ENCODE data around the gene CRTC1.

CRTC1 gene

DNA sequence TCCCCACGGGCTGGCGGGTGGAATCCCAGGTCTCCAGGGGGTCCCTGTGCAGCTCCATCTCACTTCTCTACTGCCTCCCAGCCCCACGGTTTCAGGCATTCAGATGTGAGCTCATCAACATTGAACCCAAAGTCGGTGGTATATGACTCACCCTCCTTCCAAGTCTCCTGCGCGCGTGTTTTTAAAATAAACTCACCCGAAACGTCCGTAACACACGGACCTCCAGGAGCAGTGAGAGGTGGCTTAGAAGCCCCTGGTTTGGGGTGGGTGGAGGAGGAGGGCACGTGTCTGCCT, 14.0 kb upstream of the CRTC1 start:
- DNase-seq (ENCODE audit: extremely low spot score): no peak
- TF ChIP-seq L3MBTL2 (conservative IDR thresholded peaks at IDR 0.05): no peak
- POLR2A ChIA-PET: no interaction called here
- CTCF ChIA-PET: no interaction called here

- POLR2A ChIA-PET: no interaction called here
- no peak for TF ChIP-seq FOXK2 (IDR thresholded peaks at IDR 0.05)
- TF ChIP-seq SUZ12 (IDR thresholded peaks at IDR 0.05): no peak
- TF ChIP-seq CTBP1 (IDR thresholded peaks at IDR 0.05; ENCODE audit: borderline replicate concordance): no peak
- no peak for TF ChIP-seq L3MBTL2 (conservative IDR thresholded peaks at IDR 0.05)
- TF ChIP-seq ZNF384 (IDR thresholded peaks at IDR 0.05): no peak
- TF ChIP-seq BHLHE40 (IDR thresholded peaks at IDR 0.05; ENCODE audit: borderline replicate concordance): no peak
- no peak for TF ChIP-seq PKNOX1 (IDR thresholded peaks at IDR 0.05)
- no peak for TF ChIP-seq ARNT (IDR thresholded peaks at IDR 0.05)
- TF ChIP-seq TARDBP (IDR thresholded peaks at IDR 0.05): no peak
- no peak for TF ChIP-seq SP1 (IDR thresholded peaks at IDR 0.05)
- no peak for TF ChIP-seq FOXM1 (IDR thresholded peaks at IDR 0.05; ENCODE audit: borderline replicate concordance)
- CTCF ChIA-PET: no interaction called here
- no peak for DNase-seq (ENCODE audit: extremely low spot score)
Measured at GRCh38 chr19:18669883-18670282, 13.6 kb upstream of the CRTC1 start.

GRCh38 chr19:18670312-18670711, 13.2 kb upstream of the CRTC1 start:
- no peak for TF ChIP-seq SP1 (IDR thresholded peaks at IDR 0.05)
- TF ChIP-seq FOXM1 (IDR thresholded peaks at IDR 0.05; ENCODE audit: borderline replicate concordance): no peak
- TF ChIP-seq FOXK2 (IDR thresholded peaks at IDR 0.05): no peak
- TF ChIP-seq ARNT (IDR thresholded peaks at IDR 0.05): no peak
- no peak for TF ChIP-seq BHLHE40 (IDR thresholded peaks at IDR 0.05; ENCODE audit: borderline replicate concordance)
- TF ChIP-seq L3MBTL2 (conservative IDR thresholded peaks at IDR 0.05): no peak
- TF ChIP-seq SUZ12 (IDR thresholded peaks at IDR 0.05): no peak
- no peak for TF ChIP-seq TARDBP (IDR thresholded peaks at IDR 0.05)
- no peak for TF ChIP-seq NFRKB (IDR thresholded peaks at IDR 0.05)
- TF ChIP-seq FOXA1 (IDR thresholded peaks at IDR 0.05): no peak
- TF ChIP-seq HDGF (IDR thresholded peaks at IDR 0.05; ENCODE audit: borderline replicate concordance): no peak
- TF ChIP-seq PKNOX1 (IDR thresholded peaks at IDR 0.05): no peak
- TF ChIP-seq CTBP1 (IDR thresholded peaks at IDR 0.05; ENCODE audit: borderline replicate concordance): no peak
- ChIA-PET CTCF (no interaction called here), POLR2A (no interaction called here)
- DNase-seq (ENCODE audit: extremely low spot score): no peak

DNA sequence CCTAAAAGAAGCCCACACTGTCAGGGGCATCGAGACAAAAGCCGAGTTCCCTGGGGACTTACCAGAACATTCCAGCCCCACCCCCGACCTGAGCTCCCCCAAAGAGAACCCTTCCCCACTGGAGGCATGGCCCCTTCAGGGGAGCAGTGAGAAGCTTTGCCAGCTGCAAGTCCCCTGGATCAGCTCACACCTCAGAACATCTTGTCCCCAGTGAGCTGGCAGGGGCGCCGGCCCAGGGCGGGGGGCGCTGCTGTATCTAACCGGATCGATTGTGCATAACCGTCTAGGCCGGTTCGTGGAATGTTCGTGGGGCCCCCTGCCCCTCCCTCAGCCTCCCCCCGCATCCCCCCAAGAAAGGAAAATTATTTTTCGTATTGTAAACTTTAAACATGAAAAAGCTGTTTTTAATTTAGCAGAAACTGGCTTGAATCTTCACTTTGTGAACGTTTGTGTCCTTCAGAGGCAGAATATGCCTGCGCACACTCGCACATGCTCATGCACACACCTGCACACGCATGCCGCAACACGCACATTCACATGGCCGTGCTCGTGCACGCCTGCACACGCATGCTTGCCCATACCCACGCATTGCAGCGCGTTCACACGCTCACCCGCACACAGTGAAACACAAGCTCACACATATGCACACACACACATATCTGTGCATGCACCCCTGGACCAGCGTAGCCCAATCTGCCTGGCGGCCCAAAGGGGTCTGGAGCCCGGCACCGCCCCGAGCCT, 12.0 kb upstream of the CRTC1 start:
- no peak for DNase-seq (ENCODE audit: extremely low spot score)
- POLR2A ChIA-PET: no interaction called here
- CTCF ChIA-PET: interaction anchor here (1.0 kb wide), 1 partner anchor 221 kb away, joined by 4 read pairs; no protein-coding TSS in a partner anchor
- no peak for TF ChIP-seq TARDBP (IDR thresholded peaks at IDR 0.05)
- TF ChIP-seq L3MBTL2 (conservative IDR thresholded peaks at IDR 0.05): no peak
- TF ChIP-seq FOXK2 (IDR thresholded peaks at IDR 0.05): no peak
- no peak for TF ChIP-seq NFRKB (IDR thresholded peaks at IDR 0.05)
- TF ChIP-seq ARNT (IDR thresholded peaks at IDR 0.05): no peak
- no peak for TF ChIP-seq CTBP1 (IDR thresholded peaks at IDR 0.05; ENCODE audit: borderline replicate concordance)
- TF ChIP-seq SUZ12 (IDR thresholded peaks at IDR 0.05): no peak
- TF ChIP-seq ELF4 (IDR thresholded peaks at IDR 0.05): no peak
- no peak for TF ChIP-seq FOXM1 (IDR thresholded peaks at IDR 0.05; ENCODE audit: borderline replicate concordance)
- TF ChIP-seq PKNOX1 (IDR thresholded peaks at IDR 0.05): no peak

DNA sequence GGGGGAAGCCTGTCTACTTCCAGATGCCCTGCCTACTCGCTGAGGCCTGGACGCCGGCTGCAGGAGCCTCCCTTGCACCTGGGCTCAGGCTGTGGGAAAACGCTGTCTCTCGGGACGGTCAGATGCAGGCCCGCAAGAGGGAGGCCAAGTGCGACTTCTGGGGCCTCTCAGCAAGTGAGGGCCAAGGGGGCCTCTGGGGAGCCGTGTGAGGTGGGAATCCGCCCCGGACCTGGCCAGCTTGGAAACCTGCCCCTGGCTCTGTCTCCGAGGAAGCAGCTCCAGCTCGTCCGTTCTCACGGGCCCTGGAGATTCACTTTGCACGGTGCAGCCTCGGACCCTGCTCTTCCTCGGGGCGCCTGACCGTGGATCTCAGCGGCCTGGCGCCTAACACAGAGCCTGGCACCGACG, 11.4 kb upstream of the CRTC1 start:
- no peak for DNase-seq (ENCODE audit: extremely low spot score)
- CTCF ChIA-PET: interaction anchor here (1.2 kb wide), 1 partner anchor 75 kb away, joined by 3 read pairs; no protein-coding TSS in a partner anchor
- POLR2A ChIA-PET: no interaction called here
- TF ChIP-seq ELF4 (IDR thresholded peaks at IDR 0.05) (no peak), L3MBTL2 (conservative IDR thresholded peaks at IDR 0.05) (no peak), ZNF384 (IDR thresholded peaks at IDR 0.05) (no peak), FOXK2 (IDR thresholded peaks at IDR 0.05) (no peak)

- ChIA-PET CTCF (interaction anchor here (0.6 to 1.2 kb wide), 5 partner anchors 41 to 314 kb away, joined by 3 to 6 read pairs (median 3); no protein-coding TSS in a partner anchor), POLR2A (interaction anchor here (0.6 kb wide), 1 partner anchor 569 kb away, joined by 3 read pairs; no protein-coding TSS in a partner anchor)
- no peak for DNase-seq (ENCODE audit: extremely low spot score)
- TF ChIP-seq PKNOX1 (IDR thresholded peaks at IDR 0.05): no peak
- TF ChIP-seq HDGF (IDR thresholded peaks at IDR 0.05; ENCODE audit: borderline replicate concordance): no peak
- TF ChIP-seq TARDBP (IDR thresholded peaks at IDR 0.05): no peak
- TF ChIP-seq FOXA1 (IDR thresholded peaks at IDR 0.05): no peak
- TF ChIP-seq LEF1 (IDR thresholded peaks at IDR 0.05; ENCODE audit: borderline replicate concordance): no peak
- TF ChIP-seq BHLHE40 (IDR thresholded peaks at IDR 0.05; ENCODE audit: borderline replicate concordance): no peak
- no peak for TF ChIP-seq SUZ12 (IDR thresholded peaks at IDR 0.05)
- no peak for TF ChIP-seq NFRKB (IDR thresholded peaks at IDR 0.05)
- no peak for TF ChIP-seq FOXM1 (IDR thresholded peaks at IDR 0.05; ENCODE audit: borderline replicate concordance)
- no peak for TF ChIP-seq ELF4 (IDR thresholded peaks at IDR 0.05)
- TF ChIP-seq L3MBTL2 (conservative IDR thresholded peaks at IDR 0.05): no peak
- TF ChIP-seq CTBP1 (IDR thresholded peaks at IDR 0.05; ENCODE audit: borderline replicate concordance): no peak
- no peak for TF ChIP-seq ARNT (IDR thresholded peaks at IDR 0.05)
- TF ChIP-seq FOXK2 (IDR thresholded peaks at IDR 0.05): no peak
Measured at GRCh38 chr19:18672606-18673337, 10.7 kb upstream of the CRTC1 start.
